HG03159 (cell line): ENCODE measurements around the gene KLK3.

Experiments
- ATAC-seq: cut with Tn5 transposase; IDR thresholded peaks from one replicate; pipeline ENCODE4 v1.9.1; 2021; ENCODE audit warnings: mild to moderate bottlenecking, moderate library complexity; ENCODE audit not compliant: unreplicated experiment

The KLK3 gene

GRCh38 chr19:50830266-50831025, 24.3 kb upstream of the KLK3 start:
- ATAC-seq = no peak

DNA sequence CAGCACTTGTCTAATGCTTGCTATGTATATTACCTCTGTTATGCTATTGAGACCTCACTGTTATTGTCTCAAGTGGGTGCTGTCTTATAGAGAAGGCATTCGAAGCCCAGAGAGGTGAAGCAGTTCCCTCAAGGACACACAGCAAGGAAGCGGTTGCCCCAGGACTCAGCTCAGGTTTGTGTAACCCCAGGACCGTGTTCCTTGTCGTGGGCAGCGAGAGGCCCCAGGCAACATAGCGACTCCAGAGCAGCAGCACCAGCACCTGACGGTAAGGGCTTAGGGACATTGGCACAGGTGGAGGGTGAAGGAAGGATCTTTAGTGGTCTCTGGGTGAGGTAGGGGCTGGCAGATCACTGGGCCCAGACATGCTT, 23.7 kb upstream of the KLK3 start:
- no peak for ATAC-seq

- no peak for ATAC-seq
These were observed 22.0 kb upstream of the KLK3 start for GRCh38 chr19:50832666-50833065.

DNA sequence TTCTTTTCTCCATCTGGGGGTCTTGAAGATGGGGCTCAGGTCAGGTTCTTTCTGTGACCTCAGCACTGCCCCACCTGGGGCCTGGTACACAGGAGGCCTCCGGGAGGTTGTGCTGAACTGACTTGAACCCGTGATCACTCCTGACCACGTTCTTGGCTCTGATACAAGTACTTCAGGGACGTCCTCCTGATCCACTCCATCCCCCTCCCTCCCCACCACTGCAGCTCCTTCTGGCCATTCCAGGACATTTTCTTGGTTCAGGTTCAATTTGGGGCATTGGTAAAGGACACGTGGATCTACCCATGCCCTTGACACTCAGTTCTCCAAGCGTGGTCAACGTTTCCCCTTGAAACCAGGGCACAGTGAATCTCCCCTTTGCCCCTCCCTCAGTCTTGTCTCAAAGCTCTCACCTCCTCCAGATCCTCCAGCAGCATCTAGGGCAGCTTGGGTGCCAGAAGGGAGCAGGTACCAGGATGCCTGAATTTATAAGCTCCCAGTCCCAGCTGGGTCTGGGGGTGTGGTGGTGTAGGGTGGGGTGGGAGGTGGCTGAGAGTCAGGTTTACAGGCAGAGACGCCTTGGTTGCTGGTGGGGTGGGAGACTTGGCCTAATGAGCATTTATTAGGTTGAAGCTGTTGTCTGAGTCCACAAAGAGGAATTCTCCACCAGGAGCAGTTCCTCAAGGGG, 21.5 kb upstream of the KLK3 start, which contains the start of gene KLK15:
KLK15 (minus strand) TSS at position 458 of the 685 bp plus-strand sequence. CDS start 2,082 bp downstream, outside the sequence.
- ATAC-seq = no peak

DNA sequence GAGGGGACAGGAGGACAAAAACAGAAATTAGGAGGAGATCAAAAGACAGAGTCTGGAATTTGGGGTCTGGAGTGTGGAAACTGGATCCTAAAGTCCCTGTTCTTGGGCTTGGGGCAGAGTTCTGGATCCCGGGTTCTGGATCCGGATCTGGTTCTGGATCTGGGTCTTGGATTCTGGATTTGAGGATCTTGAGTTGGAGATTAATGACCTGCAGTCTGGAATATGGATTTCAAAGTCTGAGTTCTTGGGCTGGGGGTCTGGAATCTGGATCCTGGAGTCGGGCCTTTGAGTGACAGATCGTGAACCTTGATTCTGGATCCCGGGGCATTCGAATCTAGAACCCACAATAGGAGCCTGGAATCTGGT, 20.9 kb upstream of the KLK3 start:
- no peak for ATAC-seq

- no peak for ATAC-seq
These were observed 19.5 kb upstream of the KLK3 start for GRCh38 chr19:50835103-50835784.

- ATAC-seq = no peak
These were observed 18.8 kb upstream of the KLK3 start for GRCh38 chr19:50835785-50836542.

- no peak for ATAC-seq
These were observed 18.0 kb upstream of the KLK3 start for GRCh38 chr19:50836543-50837195.

GRCh38 chr19:50837300-50837699, 17.4 kb upstream of the KLK3 start:
- ATAC-seq = no peak

DNA sequence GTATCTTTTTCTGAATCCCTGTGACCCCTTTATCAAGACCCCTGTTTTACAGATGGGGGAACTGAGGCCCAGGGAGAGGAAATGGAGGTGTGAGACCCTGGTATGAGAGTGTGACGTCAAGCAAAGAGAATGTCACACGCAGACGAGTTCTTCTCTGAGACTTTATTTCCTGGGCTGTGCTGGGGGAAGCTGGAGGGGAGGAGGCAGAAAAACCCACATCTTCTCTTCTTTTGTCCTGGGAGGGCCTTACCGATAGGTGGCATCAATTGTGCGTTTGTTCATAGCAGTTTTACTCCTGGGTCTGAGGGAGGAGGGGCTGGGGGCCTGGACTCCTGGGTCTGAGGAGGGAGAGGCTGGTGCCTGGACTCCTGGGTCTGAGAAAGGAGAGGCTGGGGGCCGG, 16.5 kb upstream of the KLK3 start:
- no peak for ATAC-seq

- ATAC-seq = no peak
These were observed 14.7 kb upstream of the KLK3 start for GRCh38 chr19:50839712-50840655.

- no peak for ATAC-seq
These were observed 12.6 kb upstream of the KLK3 start for GRCh38 chr19:50842130-50842529.

- ATAC-seq = no peak
These were observed 11.5 kb upstream of the KLK3 start for GRCh38 chr19:50843205-50843604.

DNA sequence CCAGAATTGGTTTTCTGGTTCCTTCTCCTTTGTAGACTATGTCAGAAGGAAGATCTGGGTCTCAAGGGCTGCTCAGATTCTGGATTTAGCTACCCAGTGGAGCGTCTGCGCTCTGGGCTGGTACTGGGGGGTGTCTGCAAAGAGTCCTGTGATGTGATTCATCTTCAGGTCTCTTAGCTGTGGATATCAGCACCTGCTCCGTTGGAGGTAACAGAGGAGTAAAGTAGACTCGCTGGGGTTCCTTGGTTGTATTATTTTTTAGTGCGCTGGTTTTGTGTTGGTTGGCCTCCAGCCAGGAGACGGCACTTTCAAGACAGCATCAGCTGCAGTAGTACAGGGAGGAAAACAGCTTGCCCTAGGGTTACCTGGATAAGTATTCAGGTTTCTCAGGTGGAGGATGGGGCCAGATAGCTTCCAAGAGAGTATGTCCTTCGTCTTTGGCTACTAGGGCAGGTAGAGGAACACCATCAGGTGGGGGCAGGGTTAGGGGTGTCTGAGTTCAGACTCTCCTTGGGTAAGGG, 11.0 kb upstream of the KLK3 start:
- no peak for ATAC-seq

- ATAC-seq = no peak
These were observed 10.3 kb upstream of the KLK3 start for GRCh38 chr19:50844296-50844935.

DNA sequence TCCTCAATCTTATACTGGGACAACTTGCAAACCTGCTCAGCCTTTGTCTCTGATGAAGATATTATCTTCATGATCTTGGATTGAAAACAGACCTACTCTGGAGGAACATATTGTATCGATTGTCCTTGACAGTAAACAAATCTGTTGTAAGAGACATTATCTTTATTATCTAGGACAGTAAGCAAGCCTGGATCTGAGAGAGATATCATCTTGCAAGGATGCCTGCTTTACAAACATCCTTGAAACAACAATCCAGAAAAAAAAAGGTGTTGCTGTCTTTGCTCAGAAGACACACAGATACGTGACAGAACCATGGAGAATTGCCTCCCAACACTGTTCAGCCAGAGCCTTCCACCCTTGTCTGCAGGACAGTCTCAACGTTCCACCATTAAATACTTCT, 4.0 kb upstream of the KLK3 start:
- ATAC-seq = no peak

DNA sequence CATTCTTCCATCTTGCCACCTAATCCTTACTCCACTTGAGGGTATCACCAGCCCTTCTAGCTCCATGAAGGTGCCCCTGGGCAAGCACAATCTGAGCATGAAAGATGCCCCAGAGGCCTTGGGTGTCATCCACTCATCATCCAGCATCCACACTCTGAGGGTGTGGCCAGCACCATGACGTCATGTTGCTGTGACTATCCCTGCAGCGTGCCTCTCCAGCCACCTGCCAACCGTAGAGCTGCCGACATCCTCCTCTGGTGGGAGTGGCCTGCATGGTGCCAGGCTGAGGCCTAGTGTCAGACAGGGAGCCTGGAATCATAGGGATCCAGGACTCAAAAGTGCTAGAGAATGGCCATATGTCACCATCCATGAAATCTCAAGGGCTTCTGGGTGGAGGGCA, 3.1 kb upstream of the KLK3 start:
- no peak for ATAC-seq

DNA sequence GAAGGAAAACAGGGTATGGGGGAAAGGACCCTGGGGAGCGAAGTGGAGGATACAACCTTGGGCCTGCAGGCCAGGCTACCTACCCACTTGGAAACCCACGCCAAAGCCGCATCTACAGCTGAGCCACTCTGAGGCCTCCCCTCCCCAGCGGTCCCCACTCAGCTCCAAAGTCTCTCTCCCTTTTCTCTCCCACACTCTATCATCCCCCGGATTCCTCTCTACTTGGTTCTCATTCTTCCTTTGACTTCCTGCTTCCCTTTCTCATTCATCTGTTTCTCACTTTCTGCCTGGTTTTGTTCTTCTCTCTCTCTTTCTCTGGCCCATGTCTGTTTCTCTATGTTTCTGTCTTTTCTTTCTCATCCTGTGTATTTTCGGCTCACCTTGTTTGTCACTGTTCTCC, 2.7 kb downstream of the KLK3 start:
- no peak for ATAC-seq

DNA sequence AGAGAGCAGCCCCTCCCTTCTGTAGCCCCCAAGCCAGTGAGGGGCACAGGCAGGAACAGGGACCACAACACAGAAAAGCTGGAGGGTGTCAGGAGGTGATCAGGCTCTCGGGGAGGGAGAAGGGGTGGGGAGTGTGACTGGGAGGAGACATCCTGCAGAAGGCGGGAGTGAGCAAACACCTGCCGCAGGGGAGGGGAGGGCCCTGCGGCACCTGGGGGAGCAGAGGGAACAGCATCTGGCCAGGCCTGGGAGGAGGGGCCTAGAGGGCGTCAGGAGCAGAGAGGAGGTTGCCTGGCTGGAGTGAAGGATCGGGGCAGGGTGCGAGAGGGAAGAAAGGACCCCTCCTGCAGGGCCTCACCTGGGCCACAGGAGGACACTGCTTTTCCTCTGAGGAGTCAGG, 4.2 kb downstream of the KLK3 start:
- ATAC-seq = no peak
